ENCODE measurements around the gene JAGN1.
"Not testable (repeated sequence)": the region's sequence is repeated elsewhere in the genome, so short reads cannot be mapped to it uniquely, and the experiment has no call there.

Gene JAGN1

GRCh38 chr3:9898467-9899241 is 8.2 kb downstream of the JAGN1 start:
- no peak for DNase-seq (ENCODE audit: low read depth)

- no peak for DNase-seq (ENCODE audit: low read depth)
Observed at GRCh38 chr3:9899289-9899791, 8.9 kb downstream of the JAGN1 start.

- DNase-seq (ENCODE audit: low read depth) = not testable (repeated sequence)
Observed at GRCh38 chr3:9900965-9901415, 10.6 kb downstream of the JAGN1 start.

GRCh38 chr3:9901967-9902366 is 11.6 kb downstream of the JAGN1 start:
- DNase-seq (ENCODE audit: low read depth) = no peak

GRCh38 chr3:9902372-9903237 is 12.2 kb downstream of the JAGN1 start, which contains the start of gene IL17RE:
TSS of gene IL17RE (plus strand) at chr3:9902848. CDS start at chr3:9902933, 85 bp downstream.
- DNase-seq (ENCODE audit: low read depth) = no peak

GRCh38 chr3:9903238-9903624 is 12.8 kb downstream of the JAGN1 start:
- peak; percentile 42 for DNase-seq (ENCODE audit: low read depth)

GRCh38 chr3:9903904-9904303 is 13.5 kb downstream of the JAGN1 start:
- no peak for DNase-seq (ENCODE audit: low read depth)

- no peak for DNase-seq (ENCODE audit: low read depth)
Observed at GRCh38 chr3:9906480-9906879, 16.1 kb downstream of the JAGN1 start.

- no peak for DNase-seq (ENCODE audit: low read depth)
Observed at GRCh38 chr3:9908286-9908685, 17.9 kb downstream of the JAGN1 start.

- no peak for DNase-seq (ENCODE audit: low read depth)
Observed at GRCh38 chr3:9909221-9910013, 19.0 kb downstream of the JAGN1 start.

- no peak for DNase-seq (ENCODE audit: low read depth)
Observed at GRCh38 chr3:9911863-9912262, 21.5 kb downstream of the JAGN1 start.

- DNase-seq (ENCODE audit: low read depth) = no peak
Observed at GRCh38 chr3:9912294-9912935, 22.0 kb downstream of the JAGN1 start.

GRCh38 chr3:9913601-9914000 is 23.2 kb downstream of the JAGN1 start:
- no peak for DNase-seq (ENCODE audit: low read depth)

GRCh38 chr3:9914011-9914410 is 23.6 kb downstream of the JAGN1 start:
- DNase-seq (ENCODE audit: low read depth) = no peak

GRCh38 chr3:9914559-9915253 is 24.3 kb downstream of the JAGN1 start:
- no peak for DNase-seq (ENCODE audit: low read depth)

- no peak for DNase-seq (ENCODE audit: low read depth)
Observed at GRCh38 chr3:9915254-9916141, 25.1 kb downstream of the JAGN1 start.

GRCh38 chr3:9916346-9916733 is 25.9 kb downstream of the JAGN1 start:
- DNase-seq (ENCODE audit: low read depth) = no peak

- DNase-seq (ENCODE audit: low read depth) = peak; percentile 89
Observed at GRCh38 chr3:9916734-9917680, 26.6 kb downstream of the JAGN1 start, which contains the start of gene IL17RC. TSS of gene IL17RC (plus strand) at chr3:9917098. CDS start at chr3:9917316, 218 bp downstream.

- no peak for DNase-seq (ENCODE audit: low read depth)
Observed at GRCh38 chr3:9917820-9918219, 27.4 kb downstream of the JAGN1 start.

Measured in HS-5 (cell line).